ENCODE measurements around the gene PSRC1. TPM values are rescaled to one million over a fixed set of nuclear protein-coding genes. Genes with fewer than 3 reads are reported as not detected.

Gene PSRC1
- total RNA-seq, 6 experiments from 2014 or later, result 0.70 to 3.4 (median 1.5) TPM

- DNase-seq, result no peak
- Histone ChIP-seq H3K9me3 (no peaks in the 10 kb centered on the region), H3K27me3 (no peaks in the 10 kb centered on the region), H3K4me3 (no peak overlapping the region), H3K4me1 (peaks cover 0 to 9% (median under 1%) of the 10 kb centered on the region in 4 donors), H3K27ac (no peak overlapping the region), H3K36me3 (peaks cover 5 to 51% (median 28%) of the 10 kb centered on the region in 4 donors)
- ATAC-seq, result no peak
- WGBS (ENCODE audit: insufficient coverage, low coverage, low lambda C conversion rate, missing lambda C conversion rate), result 75% methylated on average over 2 of the region's 5 CpGs
- intact Hi-C loops (cut with DNase I), result no loop called here
- TF ChIP-seq, protein P1, sequence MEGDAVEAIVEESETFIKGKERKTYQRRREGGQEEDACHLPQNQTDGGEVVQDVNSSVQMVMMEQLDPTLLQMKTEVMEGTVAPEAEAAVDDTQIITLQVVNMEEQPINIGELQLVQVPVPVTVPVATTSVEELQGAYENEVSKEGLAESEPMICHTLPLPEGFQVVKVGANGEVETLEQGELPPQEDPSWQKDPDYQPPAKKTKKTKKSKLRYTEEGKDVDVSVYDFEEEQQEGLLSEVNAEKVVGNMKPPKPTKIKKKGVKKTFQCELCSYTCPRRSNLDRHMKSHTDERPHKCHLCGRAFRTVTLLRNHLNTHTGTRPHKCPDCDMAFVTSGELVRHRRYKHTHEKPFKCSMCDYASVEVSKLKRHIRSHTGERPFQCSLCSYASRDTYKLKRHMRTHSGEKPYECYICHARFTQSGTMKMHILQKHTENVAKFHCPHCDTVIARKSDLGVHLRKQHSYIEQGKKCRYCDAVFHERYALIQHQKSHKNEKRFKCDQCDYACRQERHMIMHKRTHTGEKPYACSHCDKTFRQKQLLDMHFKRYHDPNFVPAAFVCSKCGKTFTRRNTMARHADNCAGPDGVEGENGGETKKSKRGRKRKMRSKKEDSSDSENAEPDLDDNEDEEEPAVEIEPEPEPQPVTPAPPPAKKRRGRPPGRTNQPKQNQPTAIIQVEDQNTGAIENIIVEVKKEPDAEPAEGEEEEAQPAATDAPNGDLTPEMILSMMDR (IDR thresholded peaks at IDR 0.05), result no peak
- no peak for TF ChIP-seq POLR2A (IDR thresholded peaks at IDR 0.05)
Observed at GRCh38 chr1:109239047-109239408, 43.9 kb downstream of the PSRC1 start.

GRCh38 chr1:109238382-109238781 is 44.6 kb downstream of the PSRC1 start:
- Histone ChIP-seq H3K27me3 (no peaks in the 10 kb centered on the region), H3K4me3 (no peak overlapping the region), H3K4me1 (peaks cover 0 to 9% (median under 1%) of the 10 kb centered on the region in 4 donors), H3K9me3 (no peaks in the 10 kb centered on the region), H3K36me3 (peaks cover 5 to 54% (median 28%) of the 10 kb centered on the region in 4 donors), H3K27ac (no peak overlapping the region)
- no peak for ATAC-seq
- WGBS (ENCODE audit: insufficient coverage, low coverage, low lambda C conversion rate, missing lambda C conversion rate), result 100% methylated on average over 1 of the region's 2 CpGs
- intact Hi-C loops (cut with DNase I), result no loop called here
- TF ChIP-seq POLR2A (IDR thresholded peaks at IDR 0.05), result no peak
- TF ChIP-seq, protein P1 (IDR thresholded peaks at IDR 0.05), result no peak
- no peak for DNase-seq

DNA sequence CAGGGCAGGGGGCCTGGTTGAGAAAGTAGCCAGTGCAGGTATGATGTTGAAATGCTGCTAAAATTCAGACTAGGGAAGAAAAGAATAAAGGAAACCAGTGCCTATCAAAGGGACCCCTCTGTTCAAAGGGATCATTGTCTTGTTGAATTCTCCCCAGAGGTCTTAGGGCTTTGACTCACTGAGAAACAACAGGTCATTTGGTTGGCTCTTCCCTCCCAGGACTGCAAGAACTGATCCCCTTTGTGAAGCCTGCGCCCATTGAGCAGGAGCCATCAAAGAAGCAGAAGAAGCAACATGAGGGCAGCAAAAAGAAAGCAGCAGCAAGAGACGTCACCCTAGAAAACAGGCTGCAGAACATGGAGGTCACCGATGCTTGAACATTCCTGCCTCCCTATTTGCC is 45.4 kb downstream of the PSRC1 start:
- Histone ChIP-seq H3K36me3 (peaks cover 5 to 63% (median 30%) of the 10 kb centered on the region in 4 donors), H3K4me3 (no peak overlapping the region), H3K9me3 (no peaks in the 10 kb centered on the region), H3K27me3 (no peaks in the 10 kb centered on the region), H3K27ac (no peak overlapping the region), H3K4me1 (peaks cover 0 to 9% (median under 1%) of the 10 kb centered on the region in 4 donors)
- DNase-seq (no peak), ATAC-seq (no peak)
- intact Hi-C loops (cut with DNase I), result no loop called here
- WGBS (ENCODE audit: insufficient coverage, low coverage, low lambda C conversion rate, missing lambda C conversion rate), result no CpG with 5 or more reads among the region's 3 CpGs
- TF ChIP-seq, protein P1 (IDR thresholded peaks at IDR 0.05), result no peak
- no peak for TF ChIP-seq POLR2A (IDR thresholded peaks at IDR 0.05)

DNA sequence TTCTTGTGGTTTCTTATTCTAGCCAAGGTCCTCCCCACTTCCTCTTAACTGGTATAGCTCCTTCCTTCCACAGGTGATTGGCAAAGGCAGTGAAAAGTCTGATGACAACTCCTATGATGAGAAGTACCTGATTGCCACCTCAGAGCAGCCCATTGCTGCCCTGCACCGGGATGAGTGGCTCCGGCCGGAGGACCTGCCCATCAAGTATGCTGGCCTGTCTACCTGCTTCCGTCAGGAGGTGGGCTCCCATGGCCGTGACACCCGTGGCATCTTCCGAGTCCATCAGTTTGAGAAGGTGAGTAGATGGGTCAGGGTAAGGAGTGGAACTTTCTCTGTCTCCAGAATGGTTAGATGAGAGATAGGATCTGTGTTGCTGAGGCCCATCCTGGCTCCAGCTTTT is 47.8 kb downstream of the PSRC1 start:
- DNase-seq, result no peak
- intact Hi-C loops (cut with DNase I), result no loop called here
- no peak overlapping the region for H3K4me3 ChIP-seq
- TF ChIP-seq, protein P1 (IDR thresholded peaks at IDR 0.05), result no peak
- no peak for TF ChIP-seq POLR2A (IDR thresholded peaks at IDR 0.05)
- H3K27ac ChIP-seq, result no peak overlapping the region
- H3K27me3 ChIP-seq, result no peaks in the 10 kb centered on the region
- no peak for ATAC-seq
- 89% methylated on average over 3 of the region's 7 CpGs for WGBS (ENCODE audit: insufficient coverage, low coverage, low lambda C conversion rate, missing lambda C conversion rate)
- no peaks in the 10 kb centered on the region for H3K4me1 ChIP-seq
- peaks cover 10 to 87% (median 43%) of the 10 kb centered on the region in 4 donors for H3K36me3 ChIP-seq
- no peaks in the 10 kb centered on the region for H3K9me3 ChIP-seq

GRCh38 chr1:109231066-109231465 is 51.9 kb downstream of the PSRC1 start:
- 83% methylated on average over 3 of the region's 3 CpGs for WGBS (ENCODE audit: insufficient coverage, low coverage, low lambda C conversion rate, missing lambda C conversion rate)
- H3K4me3 ChIP-seq, result no peak overlapping the region
- no peaks in the 10 kb centered on the region for H3K27me3 ChIP-seq
- no peak for ATAC-seq
- H3K4me1 ChIP-seq, result peaks cover 0 to 12% (median 2%) of the 10 kb centered on the region in 4 donors
- DNase-seq, result no peak
- intact Hi-C loops (cut with DNase I), result no loop called here
- no peaks in the 10 kb centered on the region for H3K9me3 ChIP-seq
- H3K27ac ChIP-seq, result no peak overlapping the region
- TF ChIP-seq, protein P1 (IDR thresholded peaks at IDR 0.05), result no peak
- no peak for TF ChIP-seq POLR2A (IDR thresholded peaks at IDR 0.05)
- peaks cover 13 to 80% (median 44%) of the 10 kb centered on the region in 4 donors for H3K36me3 ChIP-seq

All from right lobe of liver (tissue), 6 donors.